HG03378 (cell line): ENCODE measurements around the gene TAF1L.

ENCODE experiments used
- ATAC-seq: cut with Tn5 transposase; IDR thresholded peaks from one replicate; pipeline ENCODE4 v1.9.1; 2021; ENCODE audit warnings: mild to moderate bottlenecking, moderate library complexity; ENCODE audit not compliant: unreplicated experiment

TAF1L gene

DNA sequence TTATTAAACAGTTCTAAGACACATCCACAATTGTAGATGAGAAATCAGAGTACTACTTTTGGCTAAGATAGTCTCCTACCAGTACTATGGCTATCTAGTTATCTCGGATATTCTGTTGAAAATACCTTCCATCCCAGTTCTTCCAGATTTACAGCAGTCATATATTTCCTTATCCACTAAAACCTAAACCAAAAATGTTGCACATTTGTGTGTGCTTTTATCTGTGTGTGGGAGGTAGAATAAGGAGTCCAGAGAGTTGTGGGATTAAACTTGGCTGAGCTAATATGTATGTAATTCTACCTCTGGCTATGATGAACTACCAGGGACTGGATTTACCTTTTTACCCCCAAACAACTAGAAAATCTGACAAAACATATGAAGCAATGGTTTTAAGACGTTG lies 45.0 kb downstream of the TAF1L start:
- no peak for ATAC-seq

DNA sequence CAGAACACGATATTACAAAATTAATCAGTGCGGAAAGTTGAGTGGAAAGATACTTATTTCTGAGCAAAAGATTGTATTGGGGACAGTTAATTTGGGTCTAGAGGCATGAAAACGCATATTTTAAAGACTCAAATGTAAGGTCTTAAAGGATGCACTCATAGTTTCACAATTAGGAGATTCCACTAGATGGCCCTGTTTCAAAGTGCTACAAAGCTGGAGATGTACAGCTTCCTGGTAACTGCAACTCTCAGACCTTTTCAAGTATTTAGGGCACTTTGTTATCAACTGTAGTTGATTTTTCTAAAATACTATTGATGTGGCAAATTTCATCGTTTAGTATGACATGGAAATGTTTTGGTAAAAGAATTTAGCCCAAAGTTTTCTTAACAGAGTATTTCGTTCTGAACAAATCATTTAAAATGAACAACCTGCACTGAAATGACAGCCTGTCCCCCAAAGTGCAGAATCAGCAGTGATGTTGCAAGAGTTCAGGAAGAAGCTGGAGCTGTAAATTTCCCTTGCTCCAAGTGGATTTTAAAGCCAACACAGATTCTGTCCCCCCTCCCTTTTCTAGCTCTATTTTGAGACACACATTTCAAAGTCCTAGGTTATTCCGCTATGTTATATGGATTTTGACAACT lies 46.3 kb downstream of the TAF1L start:
- ATAC-seq, result peak; percentile 79

DNA sequence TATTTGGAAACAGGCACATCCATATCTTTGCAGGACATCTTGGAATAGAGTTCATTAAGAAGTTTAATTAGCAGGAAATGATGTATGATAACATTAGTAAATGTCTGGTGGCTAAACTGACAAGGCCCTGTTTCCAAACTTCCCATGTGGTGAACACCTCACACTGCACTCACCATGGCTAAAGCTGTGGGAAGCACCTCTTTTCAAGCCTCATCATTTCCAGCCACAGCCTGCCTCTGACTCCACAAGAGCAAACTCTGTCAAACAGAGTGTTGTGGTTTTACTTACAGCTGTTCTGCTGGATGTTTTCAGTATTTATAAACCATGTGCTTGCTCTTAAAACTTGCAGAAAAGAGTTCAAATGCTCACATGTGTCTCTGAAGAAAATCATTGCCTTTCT lies 47.6 kb downstream of the TAF1L start:
- ATAC-seq, result no peak

DNA sequence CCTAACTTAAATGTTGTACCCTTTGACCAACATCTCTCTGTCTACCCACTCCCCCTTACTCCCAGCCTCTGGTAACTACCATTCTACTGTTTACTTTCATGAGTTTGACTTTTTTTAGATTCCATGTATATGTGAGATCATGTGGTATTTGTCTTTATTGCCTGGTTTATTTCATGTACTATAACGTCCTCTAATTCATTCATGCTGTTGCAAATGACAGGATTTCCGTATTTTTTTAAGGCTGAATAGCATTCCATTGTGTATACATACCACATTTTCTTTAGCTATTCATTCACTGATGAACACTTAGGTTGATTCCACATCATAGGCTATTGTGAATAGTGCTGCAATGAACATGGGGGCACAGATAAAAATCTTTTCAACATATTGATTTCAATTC lies 50.7 kb downstream of the TAF1L start:
- ATAC-seq, result no peak

DNA sequence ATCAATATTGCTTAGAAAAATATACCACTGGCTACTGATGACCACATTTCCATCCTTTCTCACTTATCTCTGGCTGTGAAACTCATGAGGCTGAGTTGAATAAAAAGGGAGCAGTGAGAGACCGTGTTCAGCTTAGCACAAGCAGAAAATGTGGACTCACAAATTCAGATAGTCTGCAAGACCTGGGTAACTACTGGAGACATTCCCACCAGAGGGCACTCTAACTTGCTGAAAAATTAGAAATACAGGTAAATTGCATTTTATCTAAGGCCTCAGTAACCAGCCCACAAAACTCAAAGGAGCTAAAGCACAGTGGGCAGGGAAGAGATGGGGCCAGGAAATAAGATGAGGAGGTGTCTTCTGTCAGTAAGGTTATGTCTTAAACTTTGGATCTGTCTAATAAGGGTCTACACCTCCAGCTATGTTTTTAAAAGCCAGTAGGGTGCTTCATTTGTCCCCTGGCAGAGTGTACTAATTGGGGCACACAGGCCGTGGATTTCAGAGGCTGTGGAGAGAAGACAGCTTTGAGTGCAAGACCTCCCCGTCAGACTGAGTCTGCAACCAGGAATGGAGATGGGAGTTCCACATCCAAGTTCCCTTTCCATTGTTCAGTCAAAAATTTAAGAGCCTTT lies 53.8 kb downstream of the TAF1L start:
- ATAC-seq, result peak; percentile 58

GRCh38 chr9:32580631-32581300 lies 54.7 kb downstream of the TAF1L start:
- ATAC-seq, result no peak

GRCh38 chr9:32579706-32580331 lies 55.6 kb downstream of the TAF1L start:
- peak; percentile 51 for ATAC-seq
